ENCODE measurements around the gene DBR1. TPM values are rescaled to one million over a fixed set of nuclear protein-coding genes. Genes with fewer than 3 reads are reported as not detected.
A peak's percentile ranks its signal among the peaks of the same experiment; 100 is the strongest.

Gene DBR1
- total and polyA plus RNA-seq, 2 of the 13 experiments (the other 11 are each of a cell fraction or from before 2014, with no cell fraction given), result 6.4 to 16.7 TPM

GRCh38 chr3:138188013-138188730, 13.5 kb upstream of the DBR1 start (continued):
- TF ChIP-seq POLR2AphosphoS2 (IDR thresholded peaks at IDR 0.05; ENCODE audit: low read depth, low read length) (no peak), ZNF44 (CRISPR knock-in tag; IDR thresholded peaks at IDR 0.05) (0 out of 2 replicates have a peak, but pooled peaks have one; percentile 8), NCOA2 (CRISPR knock-in tag; IDR thresholded peaks at IDR 0.05) (no peak), MTA3 (CRISPR knock-in tag; IDR thresholded peaks at IDR 0.05) (no peak)

DNA sequence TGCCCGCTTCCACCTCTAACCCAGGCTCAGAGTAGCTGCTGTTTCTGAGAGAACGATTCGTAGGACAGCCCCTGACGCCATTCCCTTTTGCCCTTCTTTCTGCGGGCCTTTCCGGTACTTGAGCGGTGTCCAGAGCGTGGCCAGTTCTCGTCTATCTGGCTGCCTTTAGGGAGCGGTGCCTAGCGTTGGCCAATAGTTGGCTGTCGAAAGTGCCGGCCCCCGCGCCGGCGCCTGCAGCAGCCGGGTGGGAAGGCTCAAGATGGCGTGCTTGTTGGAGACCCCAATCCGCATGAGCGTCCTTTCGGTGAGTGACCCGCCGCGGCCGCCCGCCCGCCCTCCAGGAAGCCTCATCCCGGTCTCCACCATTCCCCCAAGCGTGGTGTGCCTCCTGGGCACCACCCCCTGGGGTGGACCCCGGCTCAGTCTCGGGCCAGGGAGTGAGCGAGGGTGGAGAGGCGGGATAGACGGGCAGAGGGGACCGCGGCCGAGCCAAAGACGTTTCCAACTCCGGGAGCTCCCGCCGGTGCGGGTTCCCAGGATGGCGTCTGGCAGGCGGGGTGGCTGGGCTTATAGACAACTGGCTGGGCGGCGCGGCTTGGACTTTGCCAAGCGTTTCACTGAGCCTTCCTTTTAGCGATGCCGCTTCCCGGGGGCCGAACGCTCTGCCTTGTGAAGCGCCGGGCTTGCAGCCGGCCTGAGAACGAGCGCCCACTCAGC, 12.7 kb upstream of the DBR1 start, which contains the start of gene ARMC8:
Gene ARMC8, plus strand, starts transcription at position 6 of the 717 bp plus-strand sequence. Its CDS starts 254 bp downstream, at position 260.
- CTCF ChIA-PET (ENCODE audit: low intra/inter-chr PET ratio, low total read pairs), result no interaction called here
- WGBS (ENCODE audit: low lambda C conversion rate), result 0% methylated on average over 16 of the region's 59 CpGs
- TSS peak; percentile 75 for BruUV-seq (replicated peaks)
- Histone ChIP-seq H3K27ac (ENCODE audit: extremely low read length, insufficient read depth, low read length) (peak within 1 kb of the TSS; percentile 97), H3K27me3 (ENCODE audit: control insufficient read depth in 1 of 2, insufficient read depth in 2 of 2, low read length in 2 of 2) (peaks cover 0 to 4% of the 10 kb centered on the region in 2 experiments; a peak in 3 of 5 replicates), H2AFZ (ENCODE audit: low read length) (peak within 1 kb of the TSS; percentile 97), H4K20me1 (ENCODE audit: insufficient read depth, low read length) (peaks cover 10% of the 10 kb centered on the region; the same call in 1 of the 2 replicates), H3K36me3 (replicated peaks in 1 of 2; ENCODE audit: control insufficient read depth in 1 of 2, insufficient read depth in 2 of 2, low read length in 2 of 2) (peaks cover 0 to 6% of the 10 kb centered on the region in 2 experiments; a peak in 2 of 5 replicates), H3K4me2 (ENCODE audit: low read depth, low read length) (peak within 1 kb of the TSS; percentile 93), H3K9me3 (ENCODE audit: low read length) (no peaks in the 10 kb centered on the region), H3K4me3 (replicated peaks in 1 of 3; ENCODE audit: insufficient read depth in 1 of 3, low read depth in 2 of 3, low read length in 3 of 3) (peak within 1 kb of the TSS; percentile 87 to 97 (median 91)), H3K79me2 (ENCODE audit: insufficient read depth, low read length) (peaks cover 50% of the 10 kb centered on the region), H3K4me1 (ENCODE audit: insufficient read depth, low read length) (peaks cover 53% of the 10 kb centered on the region), H3K9ac (ENCODE audit: insufficient read depth, low read depth, low read length) (peak within 1 kb of the TSS; percentile 93)
- in situ Hi-C loops (cut with HindIII; ENCODE audit: extremely low pct_ligation_motif_present, low pct_unique_long_range_greater_than_20kb) (loop anchor here (10.0 kb wide), 1 partner anchor 137 kb away; the partner anchor contains the start of gene NME9), intact Hi-C loops (cut with micrococcal nuclease; ENCODE audit: unreplicated experiment) (loop anchor here (5.0 to 10.0 kb wide), 2 partner anchors 160 to 237 kb away; partner anchors contain the start of gene MRAS)
- peak; percentile 87 for ATAC-seq
- FAIRE-seq, result no peak
- peak; percentile 77 for DNase-seq (ENCODE audit: low spot score)
- POLR2A ChIA-PET, result interaction anchor here (1.0 to 3.4 kb wide), 7 partner anchors 9 to 1991 kb away, joined by 3 to 39 read pairs (median 4); partner anchors contain the start of genes CEP70, DBR1, DZIP1L and ESYT3
- TF ChIP-seq BCLAF1 (IDR thresholded peaks at IDR 0.05), result no peak
- TF ChIP-seq ZNF431 (CRISPR knock-in tag; IDR thresholded peaks at IDR 0.05; ENCODE audit: borderline replicate concordance, low read depth), result no peak; the same call in 1 of the 2 replicates
- peak; percentile 80; the same call in 1 of the 2 replicates for TF ChIP-seq ZNF441 (CRISPR knock-in tag; IDR thresholded peaks at IDR 0.05; ENCODE audit: borderline replicate concordance)
- TF ChIP-seq CBX1 (IDR thresholded peaks at IDR 0.05; ENCODE audit: low read depth), result no peak
- peak; percentile 23; the same call in 1 of the 2 replicates for TF ChIP-seq MIER3 (CRISPR knock-in tag; IDR thresholded peaks at IDR 0.05; ENCODE audit: borderline replicate concordance)
- TF ChIP-seq ZNF552 (CRISPR knock-in tag; IDR thresholded peaks at IDR 0.05; ENCODE audit: borderline replicate concordance), result no peak
- TF ChIP-seq ISX (CRISPR knock-in tag; conservative IDR thresholded peaks at IDR 0.05), result no peak; the same call in 1 of the 2 replicates
- TF ChIP-seq KLF13 (CRISPR knock-in tag; IDR thresholded peaks at IDR 0.05), result no peak
- 0 out of 2 replicates have a peak, but pooled peaks have one; percentile 59 for TF ChIP-seq MTERF4 (CRISPR knock-in tag; IDR thresholded peaks at IDR 0.05)
- no peak for TF ChIP-seq ZBTB2 (CRISPR knock-in tag; IDR thresholded peaks at IDR 0.05; ENCODE audit: low read depth)
